HG03025 (cell line): ENCODE results near the gene ATE1.
"Not testable (repeated sequence)": the region's sequence is repeated elsewhere in the genome, so short reads cannot be mapped to it uniquely, and the experiment has no call there.

Experiments used
- ATAC-seq: cut with Tn5 transposase; IDR thresholded peaks from one replicate; pipeline ENCODE4 v1.9.1; 2021; ENCODE audit warnings: mild to moderate bottlenecking, moderate library complexity; ENCODE audit not compliant: unreplicated experiment, low FRiP score

The ATE1 gene

GRCh38 chr10:121800146-121800545 lies 127.7 kb downstream of the ATE1 start:
- ATAC-seq: no peak

- no peak for ATAC-seq
Observed at GRCh38 chr10:121797490-121797889, 130.3 kb downstream of the ATE1 start.

- no peak for ATAC-seq
Observed at GRCh38 chr10:121796342-121796741, 131.5 kb downstream of the ATE1 start.

GRCh38 chr10:121792198-121792597 lies 135.6 kb downstream of the ATE1 start:
- ATAC-seq: no peak

GRCh38 chr10:121791761-121792160 lies 136.1 kb downstream of the ATE1 start:
- no peak for ATAC-seq

GRCh38 chr10:121788717-121789116 lies 139.1 kb downstream of the ATE1 start:
- ATAC-seq: no peak

- no peak for ATAC-seq
Observed at GRCh38 chr10:121788115-121788514, 139.7 kb downstream of the ATE1 start.

- no peak for ATAC-seq
Observed at GRCh38 chr10:121787169-121787568, 140.7 kb downstream of the ATE1 start.

- no peak for ATAC-seq
Observed at GRCh38 chr10:121783782-121784372, 144.0 kb downstream of the ATE1 start.

GRCh38 chr10:121781101-121781500 lies 146.7 kb downstream of the ATE1 start:
- no peak for ATAC-seq

GRCh38 chr10:121774813-121775212 lies 153.0 kb downstream of the ATE1 start:
- ATAC-seq: no peak

GRCh38 chr10:121774404-121774803 lies 153.4 kb downstream of the ATE1 start:
- ATAC-seq: no peak

- ATAC-seq: no peak
Observed at GRCh38 chr10:121772884-121773283, 154.9 kb downstream of the ATE1 start.

GRCh38 chr10:121772406-121772805 lies 155.4 kb downstream of the ATE1 start:
- ATAC-seq: no peak

GRCh38 chr10:121771966-121772365 lies 155.9 kb downstream of the ATE1 start:
- ATAC-seq: no peak

GRCh38 chr10:121766426-121766825 lies 161.4 kb downstream of the ATE1 start:
- no peak for ATAC-seq

- no peak for ATAC-seq
Observed at GRCh38 chr10:121765204-121765603, 162.6 kb downstream of the ATE1 start.

GRCh38 chr10:121764233-121764942 lies 163.4 kb downstream of the ATE1 start:
- no peak for ATAC-seq

- not testable (repeated sequence) for ATAC-seq
Observed at GRCh38 chr10:121757241-121757640, 170.6 kb downstream of the ATE1 start.

GRCh38 chr10:121755496-121755895 lies 172.3 kb downstream of the ATE1 start:
- not testable (repeated sequence) for ATAC-seq

- no peak for ATAC-seq
Observed at GRCh38 chr10:121754666-121755065, 173.2 kb downstream of the ATE1 start.

- peak; percentile 63 for ATAC-seq
Observed at GRCh38 chr10:121753726-121754476, 173.9 kb downstream of the ATE1 start.
